ENCODE measurements around the gene RRP9. TPM values are rescaled to one million over a fixed set of nuclear protein-coding genes. Genes with fewer than 3 reads are reported as not detected.

Gene RRP9
- total RNA-seq, 1 experiment from 2014 or later = 49.9 TPM

- TF ChIP-seq RELA (CRISPR knock-in tag; IDR thresholded peaks at IDR 0.05; ENCODE audit: borderline replicate concordance) = no peak
- no peak for TF ChIP-seq ZNF219 (CRISPR knock-in tag; IDR thresholded peaks at IDR 0.05; ENCODE audit: borderline replicate concordance)
- TF ChIP-seq ZNF532 (CRISPR knock-in tag; IDR thresholded peaks at IDR 0.05; ENCODE audit: borderline replicate concordance) = no peak
- TF ChIP-seq CREM (CRISPR knock-in tag; IDR thresholded peaks at IDR 0.05) = no peak
- no peak for TF ChIP-seq USF2 (CRISPR knock-in tag; IDR thresholded peaks at IDR 0.05)
- TF ChIP-seq SMAD3 (CRISPR knock-in tag; IDR thresholded peaks at IDR 0.05; ENCODE audit: borderline replicate concordance) = no peak
Measured at GRCh38 chr3:51935886-51936755, 5.6 kb downstream of the RRP9 start (continued).

- ATAC-seq (no peak), DNase-seq (ENCODE audit: low spot score) (no peak)
- CTCF ChIA-PET = interaction anchor here (1.2 to 1.5 kb wide), 2 partner anchors 39 to 115 kb away, joined by 3 to 4 read pairs; partner anchors contain the start of gene ABHD14B
- no peak overlapping the region for H3K27ac Mint-ChIP-seq
- peaks cover 56% of the 10 kb centered on the region for H3K36me3 Mint-ChIP-seq
- H3K4me3 Mint-ChIP-seq = no peak overlapping the region
- H3K27me3 Mint-ChIP-seq (ENCODE audit: low read depth) = no peaks in the 10 kb centered on the region
- no peaks in the 10 kb centered on the region for H3K9me3 Mint-ChIP-seq
- peaks cover 2% of the 10 kb centered on the region for H3K4me1 Mint-ChIP-seq
- POLR2A ChIA-PET = interaction anchor here (0.5 kb wide), 1 partner anchor 48 kb away, joined by 3 read pairs; no protein-coding TSS in a partner anchor
- TF ChIP-seq HMGXB4 (CRISPR knock-in tag; IDR thresholded peaks at IDR 0.05) (no peak), NFYB (CRISPR knock-in tag; conservative IDR thresholded peaks at IDR 0.05; ENCODE audit: low read depth) (no peak), NR1H2 (CRISPR knock-in tag; IDR thresholded peaks at IDR 0.05) (no peak), ATF6 (CRISPR knock-in tag; IDR thresholded peaks at IDR 0.05) (no peak), E2F5 (CRISPR knock-in tag; IDR thresholded peaks at IDR 0.05) (no peak), TP53 (CRISPR knock-in tag; IDR thresholded peaks at IDR 0.05) (no peak), JUN (CRISPR knock-in tag; IDR thresholded peaks at IDR 0.05) (no peak), OVOL2 (CRISPR knock-in tag; IDR thresholded peaks at IDR 0.05; ENCODE audit: borderline replicate concordance) (no peak), CTCF (IDR thresholded peaks at IDR 0.05) (no peak), GTF2I (CRISPR knock-in tag; conservative IDR thresholded peaks at IDR 0.05) (no peak), ETV6 (CRISPR knock-in tag; IDR thresholded peaks at IDR 0.05) (no peak), NR2C2 (CRISPR knock-in tag; IDR thresholded peaks at IDR 0.05) (no peak), ZNF416 (CRISPR knock-in tag; IDR thresholded peaks at IDR 0.05) (no peak), ZBTB43 (CRISPR knock-in tag; IDR thresholded peaks at IDR 0.05) (no peak), EMX1 (CRISPR knock-in tag; IDR thresholded peaks at IDR 0.05) (no peak)
Measured at GRCh38 chr3:51934991-51935885, 6.5 kb downstream of the RRP9 start.

All from WTC11 (cell line).